Panc1 (cell line): ENCODE measurements around the gene SPECC1L. TPM values are rescaled to one million over a fixed set of nuclear protein-coding genes. Genes with fewer than 3 reads are reported as not detected.

Source experiments
- ATAC-seq: fragments of 200-7000 bp; cut with Tn5 transposase; 2 replicates; pipeline ENCODE4 v1.9.1; 2020; ENCODE audit warnings: mild to moderate bottlenecking, moderate library complexity
- BruUV-seq: library from RNA; stranded (reverse); fragments of 400-500 nt; replicated peaks from 2 replicates; lab custom pipeline; 2021; lab: Mats Ljungman, UMichigan
- CTCF ChIA-PET: fragments of 300-600 bp; sonication (Branson Sonifier 250); formaldehyde crosslinking; loops from one replicate; lab custom pipeline; 2022; ENCODE audit warnings: antibody characterized with exemption; lab: Charles Lee
- POLR2A ChIA-PET: fragments of 300-600 bp; sonication (Branson Sonifier 250); formaldehyde crosslinking; loops from one replicate; lab custom pipeline; 2022; ENCODE audit warnings: antibody characterized with exemption; lab: Charles Lee
- DNase-seq: peaks from one replicate; pipeline ENCODE4 v3.0.0-alpha.2; 2010; ENCODE audit warnings: low read depth, low spot score
- H3K27ac ChIP-seq: 2 replicates; pipeline ENCODE4 v1.5.1; 2011; ENCODE audit warnings: mild to moderate bottlenecking, low read length, inconsistent platforms
- H3K27me3 ChIP-seq: fragments of 200-500 bp; sonication (Bioruptor generic); 2 replicates; pipeline ENCODE4 v1.6.0; 2014; ENCODE audit warnings: low read length, inconsistent platforms; ENCODE audit not compliant: control insufficient read depth, insufficient read depth
- H3K36me3 ChIP-seq: fragments of 200-500 bp; sonication (Bioruptor generic); 2 replicates; pipeline ENCODE4 v1.5.1; 2014; ENCODE audit warnings: inconsistent platforms, mild to moderate bottlenecking, low read length, moderate library complexity; ENCODE audit not compliant: control insufficient read depth, insufficient read depth
- H3K4me1 ChIP-seq: 2 replicates; pipeline ENCODE4 v1.5.1; 2011; ENCODE audit warnings: inconsistent platforms, mild to moderate bottlenecking, low read length, moderate library complexity; ENCODE audit not compliant: control insufficient read depth, insufficient read depth
- H3K4me3 ChIP-seq, 2 experiments: 2 replicates each; pipeline ENCODE4 v1.5.1; 2011 to 2012; ENCODE audit warnings: low read depth in 2 of 2, low read length in 2 of 2, mild to moderate bottlenecking in 2 of 2, inconsistent platforms in 1 of 2, moderate library complexity in 1 of 2
- H3K9me3 ChIP-seq: fragments of 200-500 bp; sonication (Bioruptor generic); 2 replicates; pipeline ENCODE4 v1.5.1; 2014; ENCODE audit warnings: low read depth, mild to moderate bottlenecking, inconsistent platforms, low read length, moderate library complexity; ENCODE audit not compliant: control insufficient read depth, insufficient read depth
- POLR2AphosphoS5 ChIP-seq: IDR thresholded peaks from 2 replicates; pipeline ENCODE4 v1.6.1; 2012; ENCODE audit warnings: mild to moderate bottlenecking, low read depth, low read length, moderate library complexity
- SIN3A ChIP-seq: IDR thresholded peaks from 2 replicates; pipeline ENCODE4 v1.6.1; 2012; ENCODE audit warnings: low read depth, mild to moderate bottlenecking, low read length, moderate library complexity, borderline replicate concordance; ENCODE audit not compliant: insufficient read depth
- TCF7L2 ChIP-seq: IDR thresholded peaks from 2 replicates; pipeline ENCODE4 v1.6.1; 2011; ENCODE audit warnings: mild to moderate bottlenecking, low read depth, low read length, inconsistent platforms
- in situ Hi-C: cut with HindIII; loops from 2 replicates; pipeline ENCODE4 v1.10.0; 2016; ENCODE audit warnings: low sequenced_read_pairs, low pct_unique_long_range_greater_than_20kb
- intact Hi-C: fragments of 100-400 bp; cut with micrococcal nuclease; formaldehyde crosslinking; loops from one replicate; pipeline ENCODE4 v1.10.0; 2022; ENCODE audit not compliant: unreplicated experiment
- total RNA-seq: library from RNA; stranded (reverse); gene quantifications from one replicate; pipeline ENCODE4 v1.2.1, GENCODE V29; 2021; ENCODE audit not compliant: unreplicated experiment
- TF ChIP-seq, protein P1 (sequence below), 2 experiments: IDR thresholded peaks; 2 replicates each; pipeline ENCODE4 v1.6.1; 2011 to 2012; ENCODE audit warnings: low read depth in 2 of 2, control low read depth in 1 of 2, low read length in 1 of 2, mild to moderate bottlenecking in 1 of 2, moderate library complexity in 1 of 2; ENCODE audit not compliant: insufficient read depth in 1 of 2
- TF ChIP-seq, protein P2 (sequence below): fragments of 450-650 bp; IDR thresholded peaks from 2 replicates; pipeline ENCODE4 v1.5.1; 2017; ENCODE audit warnings: mild to moderate bottlenecking

Gene SPECC1L
- total RNA-seq, 1 experiment from 2014 or later: 43.3 TPM

DNA sequence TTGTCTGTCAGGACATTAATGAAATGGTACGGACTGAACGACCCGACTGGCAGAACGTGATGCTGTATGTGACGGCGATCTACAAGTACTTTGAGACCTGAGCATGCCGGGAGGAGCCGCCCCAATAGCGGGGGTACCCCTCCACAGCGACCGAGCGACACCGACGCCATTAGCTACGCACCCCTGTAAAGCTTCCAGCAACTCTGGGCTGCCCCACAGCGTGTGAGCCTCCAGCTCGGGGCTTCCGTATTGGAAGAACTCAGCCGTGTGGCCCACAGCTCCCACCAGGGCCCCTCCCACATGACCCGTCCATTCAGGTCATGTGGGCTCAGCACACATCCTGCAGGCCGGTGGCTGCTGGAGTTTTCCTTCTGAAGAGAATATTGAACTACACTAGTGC is 143.9 kb downstream of the SPECC1L start:
- Histone ChIP-seq H3K27me3 (no peaks in the 10 kb centered on the region), H3K27ac (no peak overlapping the region), H3K4me1 (peaks cover 5% of the 10 kb centered on the region; the same call in 1 of the 2 replicates), H3K4me3 (no peak overlapping the region), H3K36me3 (no peaks in the 10 kb centered on the region), H3K9me3 (no peaks in the 10 kb centered on the region)
- ATAC-seq (no peak), DNase-seq (no peak)
- TF ChIP-seq, protein P1, sequence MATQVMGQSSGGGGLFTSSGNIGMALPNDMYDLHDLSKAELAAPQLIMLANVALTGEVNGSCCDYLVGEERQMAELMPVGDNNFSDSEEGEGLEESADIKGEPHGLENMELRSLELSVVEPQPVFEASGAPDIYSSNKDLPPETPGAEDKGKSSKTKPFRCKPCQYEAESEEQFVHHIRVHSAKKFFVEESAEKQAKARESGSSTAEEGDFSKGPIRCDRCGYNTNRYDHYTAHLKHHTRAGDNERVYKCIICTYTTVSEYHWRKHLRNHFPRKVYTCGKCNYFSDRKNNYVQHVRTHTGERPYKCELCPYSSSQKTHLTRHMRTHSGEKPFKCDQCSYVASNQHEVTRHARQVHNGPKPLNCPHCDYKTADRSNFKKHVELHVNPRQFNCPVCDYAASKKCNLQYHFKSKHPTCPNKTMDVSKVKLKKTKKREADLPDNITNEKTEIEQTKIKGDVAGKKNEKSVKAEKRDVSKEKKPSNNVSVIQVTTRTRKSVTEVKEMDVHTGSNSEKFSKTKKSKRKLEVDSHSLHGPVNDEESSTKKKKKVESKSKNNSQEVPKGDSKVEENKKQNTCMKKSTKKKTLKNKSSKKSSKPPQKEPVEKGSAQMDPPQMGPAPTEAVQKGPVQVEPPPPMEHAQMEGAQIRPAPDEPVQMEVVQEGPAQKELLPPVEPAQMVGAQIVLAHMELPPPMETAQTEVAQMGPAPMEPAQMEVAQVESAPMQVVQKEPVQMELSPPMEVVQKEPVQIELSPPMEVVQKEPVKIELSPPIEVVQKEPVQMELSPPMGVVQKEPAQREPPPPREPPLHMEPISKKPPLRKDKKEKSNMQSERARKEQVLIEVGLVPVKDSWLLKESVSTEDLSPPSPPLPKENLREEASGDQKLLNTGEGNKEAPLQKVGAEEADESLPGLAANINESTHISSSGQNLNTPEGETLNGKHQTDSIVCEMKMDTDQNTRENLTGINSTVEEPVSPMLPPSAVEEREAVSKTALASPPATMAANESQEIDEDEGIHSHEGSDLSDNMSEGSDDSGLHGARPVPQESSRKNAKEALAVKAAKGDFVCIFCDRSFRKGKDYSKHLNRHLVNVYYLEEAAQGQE (IDR thresholded peaks at IDR 0.05; ENCODE audit: insufficient read depth in 1 of 2, low read depth in 2 of 2, low read length in 1 of 2): no peak
- TF ChIP-seq TCF7L2: no peak
- no peak for TF ChIP-seq SIN3A
- TF ChIP-seq, protein P2, sequence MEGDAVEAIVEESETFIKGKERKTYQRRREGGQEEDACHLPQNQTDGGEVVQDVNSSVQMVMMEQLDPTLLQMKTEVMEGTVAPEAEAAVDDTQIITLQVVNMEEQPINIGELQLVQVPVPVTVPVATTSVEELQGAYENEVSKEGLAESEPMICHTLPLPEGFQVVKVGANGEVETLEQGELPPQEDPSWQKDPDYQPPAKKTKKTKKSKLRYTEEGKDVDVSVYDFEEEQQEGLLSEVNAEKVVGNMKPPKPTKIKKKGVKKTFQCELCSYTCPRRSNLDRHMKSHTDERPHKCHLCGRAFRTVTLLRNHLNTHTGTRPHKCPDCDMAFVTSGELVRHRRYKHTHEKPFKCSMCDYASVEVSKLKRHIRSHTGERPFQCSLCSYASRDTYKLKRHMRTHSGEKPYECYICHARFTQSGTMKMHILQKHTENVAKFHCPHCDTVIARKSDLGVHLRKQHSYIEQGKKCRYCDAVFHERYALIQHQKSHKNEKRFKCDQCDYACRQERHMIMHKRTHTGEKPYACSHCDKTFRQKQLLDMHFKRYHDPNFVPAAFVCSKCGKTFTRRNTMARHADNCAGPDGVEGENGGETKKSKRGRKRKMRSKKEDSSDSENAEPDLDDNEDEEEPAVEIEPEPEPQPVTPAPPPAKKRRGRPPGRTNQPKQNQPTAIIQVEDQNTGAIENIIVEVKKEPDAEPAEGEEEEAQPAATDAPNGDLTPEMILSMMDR: no peak
- no peak for TF ChIP-seq POLR2AphosphoS5
- in situ Hi-C loops: no loop called here
- intact Hi-C loops: no loop called here
- ChIA-PET CTCF (no interaction called here), POLR2A (no interaction called here)
- BruUV-seq: no TSS peak

DNA sequence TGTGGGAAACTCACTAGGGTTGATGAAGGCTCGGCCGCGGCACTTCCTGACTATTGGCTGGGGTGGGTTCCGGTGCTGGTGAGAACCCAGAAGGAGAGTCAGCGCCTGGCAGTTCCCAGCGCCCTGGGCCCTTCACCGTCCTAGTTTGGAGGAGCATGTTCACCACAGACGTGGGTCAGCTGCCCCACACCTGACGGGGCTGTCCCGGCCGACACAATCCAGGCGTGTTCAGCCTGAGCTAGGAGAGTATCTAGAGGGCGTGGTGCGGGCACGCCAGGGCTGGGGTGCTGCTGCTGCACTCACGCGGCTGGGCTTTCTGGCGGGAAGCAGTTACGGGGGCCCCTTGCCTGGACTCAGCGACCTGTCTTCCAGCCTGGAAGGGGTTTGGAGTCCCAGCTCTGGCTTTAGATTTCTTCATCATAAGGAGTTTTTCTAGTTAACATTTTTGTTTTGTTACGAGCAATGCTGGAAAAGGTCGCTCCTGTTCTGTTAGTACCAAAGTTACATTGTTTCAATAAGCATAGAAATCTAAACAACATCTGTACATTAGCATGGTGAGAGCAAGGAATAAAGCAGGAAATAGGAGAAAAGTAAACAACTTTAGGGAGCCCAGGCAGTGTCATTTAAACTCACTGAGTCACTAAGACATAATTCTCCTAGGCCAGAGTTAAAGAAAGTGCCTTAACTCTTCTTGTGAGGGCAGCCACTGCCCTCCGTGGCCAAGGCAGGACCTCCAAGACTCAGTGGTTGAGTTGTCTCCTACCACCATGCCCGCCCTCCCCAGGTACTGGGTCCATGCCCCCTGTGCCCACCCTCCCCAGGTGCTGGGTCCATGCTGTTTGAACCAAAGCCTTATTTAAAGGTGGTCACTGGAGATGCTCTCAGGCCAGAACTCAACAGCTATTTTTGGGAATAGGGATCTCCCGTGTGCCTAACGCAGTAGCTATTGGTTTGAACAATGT is 144.6 kb downstream of the SPECC1L start:
- no peak for ATAC-seq
- in situ Hi-C loops: no loop called here
- TF ChIP-seq SIN3A: no peak
- TF ChIP-seq, protein P2: no peak
- TF ChIP-seq TCF7L2: no peak
- TF ChIP-seq, protein P1 (IDR thresholded peaks at IDR 0.05; ENCODE audit: insufficient read depth in 1 of 2, low read depth in 2 of 2, low read length in 1 of 2): no peak
- no peak for TF ChIP-seq POLR2AphosphoS5
- CTCF ChIA-PET: no interaction called here
- H3K4me3 ChIP-seq: no peak overlapping the region
- H3K4me1 ChIP-seq: peaks cover 9% of the 10 kb centered on the region; the same call in 1 of the 2 replicates
- no peak overlapping the region for H3K27ac ChIP-seq
- no peaks in the 10 kb centered on the region for H3K36me3 ChIP-seq
- POLR2A ChIA-PET: no interaction called here
- BruUV-seq: no TSS peak
- intact Hi-C loops: no loop called here
- no peak for DNase-seq
- H3K27me3 ChIP-seq: no peaks in the 10 kb centered on the region
- no peaks in the 10 kb centered on the region for H3K9me3 ChIP-seq
